ENCODE results near the gene ADAMTSL3. TPM values are rescaled to one million over a fixed set of nuclear protein-coding genes. Genes with fewer than 3 reads are reported as not detected.

The ADAMTSL3 gene
- total and polyA plus RNA-seq, 2 of the 8 experiments (the other 6 are each of a cell fraction or from before 2014, with no cell fraction given): 0.35 to 1.4 TPM

DNA sequence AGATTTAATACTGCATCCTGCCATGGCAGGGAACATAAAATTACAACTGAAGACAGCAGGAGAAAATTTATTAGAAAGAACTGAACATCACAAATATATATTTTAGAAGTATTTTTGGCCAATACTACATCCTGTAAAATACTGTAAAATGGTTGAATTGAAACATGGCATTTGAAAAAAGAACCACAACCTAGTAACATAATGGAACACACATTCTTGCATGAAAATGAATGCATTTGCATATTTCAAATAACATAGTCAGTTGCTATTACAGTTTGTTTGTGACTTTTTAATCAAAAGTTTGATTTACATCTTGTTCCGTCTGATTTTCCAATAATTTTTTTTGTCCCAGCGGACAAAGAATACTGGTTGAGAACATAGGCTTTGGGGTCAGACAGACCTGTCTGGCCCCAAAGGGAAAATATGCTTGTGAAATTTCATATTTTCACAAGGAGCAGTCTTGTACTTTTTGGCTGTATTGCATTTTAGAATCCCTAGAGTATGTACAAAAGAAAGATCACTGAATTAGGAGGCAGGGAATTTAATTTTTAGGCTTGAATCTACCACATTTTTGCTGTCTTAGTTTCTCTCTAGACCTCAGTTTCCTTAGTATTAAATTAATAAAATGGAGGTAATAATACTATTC lies 268.8 kb downstream of the ADAMTSL3 start (continued):
- TF ChIP-seq, protein P1, sequence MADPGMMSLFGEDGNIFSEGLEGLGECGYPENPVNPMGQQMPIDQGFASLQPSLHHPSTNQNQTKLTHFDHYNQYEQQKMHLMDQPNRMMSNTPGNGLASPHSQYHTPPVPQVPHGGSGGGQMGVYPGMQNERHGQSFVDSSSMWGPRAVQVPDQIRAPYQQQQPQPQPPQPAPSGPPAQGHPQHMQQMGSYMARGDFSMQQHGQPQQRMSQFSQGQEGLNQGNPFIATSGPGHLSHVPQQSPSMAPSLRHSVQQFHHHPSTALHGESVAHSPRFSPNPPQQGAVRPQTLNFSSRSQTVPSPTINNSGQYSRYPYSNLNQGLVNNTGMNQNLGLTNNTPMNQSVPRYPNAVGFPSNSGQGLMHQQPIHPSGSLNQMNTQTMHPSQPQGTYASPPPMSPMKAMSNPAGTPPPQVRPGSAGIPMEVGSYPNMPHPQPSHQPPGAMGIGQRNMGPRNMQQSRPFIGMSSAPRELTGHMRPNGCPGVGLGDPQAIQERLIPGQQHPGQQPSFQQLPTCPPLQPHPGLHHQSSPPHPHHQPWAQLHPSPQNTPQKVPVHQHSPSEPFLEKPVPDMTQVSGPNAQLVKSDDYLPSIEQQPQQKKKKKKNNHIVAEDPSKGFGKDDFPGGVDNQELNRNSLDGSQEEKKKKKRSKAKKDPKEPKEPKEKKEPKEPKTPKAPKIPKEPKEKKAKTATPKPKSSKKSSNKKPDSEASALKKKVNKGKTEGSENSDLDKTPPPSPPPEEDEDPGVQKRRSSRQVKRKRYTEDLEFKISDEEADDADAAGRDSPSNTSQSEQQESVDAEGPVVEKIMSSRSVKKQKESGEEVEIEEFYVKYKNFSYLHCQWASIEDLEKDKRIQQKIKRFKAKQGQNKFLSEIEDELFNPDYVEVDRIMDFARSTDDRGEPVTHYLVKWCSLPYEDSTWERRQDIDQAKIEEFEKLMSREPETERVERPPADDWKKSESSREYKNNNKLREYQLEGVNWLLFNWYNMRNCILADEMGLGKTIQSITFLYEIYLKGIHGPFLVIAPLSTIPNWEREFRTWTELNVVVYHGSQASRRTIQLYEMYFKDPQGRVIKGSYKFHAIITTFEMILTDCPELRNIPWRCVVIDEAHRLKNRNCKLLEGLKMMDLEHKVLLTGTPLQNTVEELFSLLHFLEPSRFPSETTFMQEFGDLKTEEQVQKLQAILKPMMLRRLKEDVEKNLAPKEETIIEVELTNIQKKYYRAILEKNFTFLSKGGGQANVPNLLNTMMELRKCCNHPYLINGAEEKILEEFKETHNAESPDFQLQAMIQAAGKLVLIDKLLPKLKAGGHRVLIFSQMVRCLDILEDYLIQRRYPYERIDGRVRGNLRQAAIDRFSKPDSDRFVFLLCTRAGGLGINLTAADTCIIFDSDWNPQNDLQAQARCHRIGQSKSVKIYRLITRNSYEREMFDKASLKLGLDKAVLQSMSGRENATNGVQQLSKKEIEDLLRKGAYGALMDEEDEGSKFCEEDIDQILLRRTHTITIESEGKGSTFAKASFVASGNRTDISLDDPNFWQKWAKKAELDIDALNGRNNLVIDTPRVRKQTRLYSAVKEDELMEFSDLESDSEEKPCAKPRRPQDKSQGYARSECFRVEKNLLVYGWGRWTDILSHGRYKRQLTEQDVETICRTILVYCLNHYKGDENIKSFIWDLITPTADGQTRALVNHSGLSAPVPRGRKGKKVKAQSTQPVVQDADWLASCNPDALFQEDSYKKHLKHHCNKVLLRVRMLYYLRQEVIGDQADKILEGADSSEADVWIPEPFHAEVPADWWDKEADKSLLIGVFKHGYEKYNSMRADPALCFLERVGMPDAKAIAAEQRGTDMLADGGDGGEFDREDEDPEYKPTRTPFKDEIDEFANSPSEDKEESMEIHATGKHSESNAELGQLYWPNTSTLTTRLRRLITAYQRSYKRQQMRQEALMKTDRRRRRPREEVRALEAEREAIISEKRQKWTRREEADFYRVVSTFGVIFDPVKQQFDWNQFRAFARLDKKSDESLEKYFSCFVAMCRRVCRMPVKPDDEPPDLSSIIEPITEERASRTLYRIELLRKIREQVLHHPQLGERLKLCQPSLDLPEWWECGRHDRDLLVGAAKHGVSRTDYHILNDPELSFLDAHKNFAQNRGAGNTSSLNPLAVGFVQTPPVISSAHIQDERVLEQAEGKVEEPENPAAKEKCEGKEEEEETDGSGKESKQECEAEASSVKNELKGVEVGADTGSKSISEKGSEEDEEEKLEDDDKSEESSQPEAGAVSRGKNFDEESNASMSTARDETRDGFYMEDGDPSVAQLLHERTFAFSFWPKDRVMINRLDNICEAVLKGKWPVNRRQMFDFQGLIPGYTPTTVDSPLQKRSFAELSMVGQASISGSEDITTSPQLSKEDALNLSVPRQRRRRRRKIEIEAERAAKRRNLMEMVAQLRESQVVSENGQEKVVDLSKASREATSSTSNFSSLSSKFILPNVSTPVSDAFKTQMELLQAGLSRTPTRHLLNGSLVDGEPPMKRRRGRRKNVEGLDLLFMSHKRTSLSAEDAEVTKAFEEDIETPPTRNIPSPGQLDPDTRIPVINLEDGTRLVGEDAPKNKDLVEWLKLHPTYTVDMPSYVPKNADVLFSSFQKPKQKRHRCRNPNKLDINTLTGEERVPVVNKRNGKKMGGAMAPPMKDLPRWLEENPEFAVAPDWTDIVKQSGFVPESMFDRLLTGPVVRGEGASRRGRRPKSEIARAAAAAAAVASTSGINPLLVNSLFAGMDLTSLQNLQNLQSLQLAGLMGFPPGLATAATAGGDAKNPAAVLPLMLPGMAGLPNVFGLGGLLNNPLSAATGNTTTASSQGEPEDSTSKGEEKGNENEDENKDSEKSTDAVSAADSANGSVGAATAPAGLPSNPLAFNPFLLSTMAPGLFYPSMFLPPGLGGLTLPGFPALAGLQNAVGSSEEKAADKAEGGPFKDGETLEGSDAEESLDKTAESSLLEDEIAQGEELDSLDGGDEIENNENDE (IDR thresholded peaks at IDR 0.05; ENCODE audit: insufficient replicate concordance, low read length): no peak
- TF ChIP-seq ZNF274 (IDR thresholded peaks at IDR 0.05; ENCODE audit: borderline replicate concordance, extremely low read depth, low read length): no peak
